GM23338 (cell line): ENCODE results near the gene SVIL. TPM values are rescaled to one million over a fixed set of nuclear protein-coding genes. Genes with fewer than 3 reads are reported as not detected.

Source experiments
- ATAC-seq: fragments of 200-7000 bp; cut with Tn5 transposase; 3 replicates; pipeline ENCODE4 v1.9.1; 2020
- DNase-seq: peaks from one replicate; pipeline ENCODE4 v3.0.0-alpha.2; 2015; ENCODE audit warnings: low spot score
- H2AFZ ChIP-seq: fragments of 200-600 bp; sonication (generic); 2 replicates; pipeline ENCODE4 v1.8.0; 2016; ENCODE audit warnings: antibody characterized with exemption, mild to moderate bottlenecking, moderate library complexity
- H3F3A ChIP-seq: fragments of 200-600 bp; sonication (generic); replicated peaks from 2 replicates; pipeline ENCODE4 v1.8.0; 2017; ENCODE audit warnings: antibody characterized with exemption, mixed run types, low read depth
- H3K27ac ChIP-seq: fragments of 200-600 bp; sonication (generic); 2 replicates; pipeline ENCODE4 v1.6.1; 2016; ENCODE audit warnings: low read depth
- H3K27me3 ChIP-seq: fragments of 200-600 bp; sonication (generic); 2 replicates; pipeline ENCODE4 v1.8.0; 2016; ENCODE audit warnings: mild to moderate bottlenecking, mixed run types, moderate library complexity; ENCODE audit not compliant: insufficient read depth
- H3K36me3 ChIP-seq: fragments of 200-600 bp; sonication (generic); 2 replicates; pipeline ENCODE4 v1.8.0; 2016; ENCODE audit warnings: mild to moderate bottlenecking; ENCODE audit not compliant: insufficient read depth
- H3K4me1 ChIP-seq: fragments of 200-600 bp; sonication (generic); 2 replicates; pipeline ENCODE4 v1.8.0; 2016; ENCODE audit warnings: mild to moderate bottlenecking, moderate library complexity; ENCODE audit not compliant: insufficient read depth
- H3K4me2 ChIP-seq: fragments of 200-600 bp; sonication (generic); 2 replicates; pipeline ENCODE4 v1.7.1; 2017; ENCODE audit warnings: mixed run types
- H3K4me3 ChIP-seq: fragments of 200-600 bp; sonication (generic); 2 replicates; pipeline ENCODE4 v1.6.1; 2016; ENCODE audit warnings: mixed run types
- H3K79me2 ChIP-seq: fragments of 200-600 bp; sonication (generic); replicated peaks from 2 replicates; pipeline ENCODE4 v1.8.0; 2017; ENCODE audit warnings: mild to moderate bottlenecking; ENCODE audit not compliant: insufficient read depth
- H3K9me2 ChIP-seq: fragments of 200-600 bp; sonication (generic); 2 replicates; pipeline ENCODE4 v1.8.0; 2017; ENCODE audit not compliant: insufficient read depth
- H4K20me1 ChIP-seq: fragments of 200-600 bp; sonication (generic); replicated peaks from 2 replicates; pipeline ENCODE4 v1.8.0; 2017; ENCODE audit warnings: mild to moderate bottlenecking; ENCODE audit not compliant: insufficient read depth
- H3K27ac Mint-ChIP-seq: 2 replicates; pipeline ENCODE4 v1.8.0; 2020; ENCODE audit warnings: inconsistent platforms, mild to moderate bottlenecking, moderate library complexity, mixed read lengths
- H3K27me3 Mint-ChIP-seq: 3 replicates; pipeline ENCODE4 v1.8.0; 2022; ENCODE audit warnings: low read depth, mild to moderate bottlenecking, moderate library complexity, mixed read lengths, inconsistent platforms; ENCODE audit not compliant: insufficient read depth, poor library complexity
- H3K36me3 Mint-ChIP-seq: 3 replicates; pipeline ENCODE4 v1.8.0; 2021; ENCODE audit warnings: low read depth, mild to moderate bottlenecking, inconsistent platforms, moderate library complexity, mixed read lengths
- H3K4me1 Mint-ChIP-seq: 3 replicates; pipeline ENCODE4 v1.8.0; 2020; ENCODE audit warnings: mild to moderate bottlenecking, inconsistent platforms, mixed read lengths
- H3K4me3 Mint-ChIP-seq: 3 replicates; pipeline ENCODE4 v1.8.0; 2021; ENCODE audit warnings: moderate library complexity, mild to moderate bottlenecking, inconsistent platforms, mixed read lengths
- H3K9me3 Mint-ChIP-seq: 3 replicates; pipeline ENCODE4 v1.8.0; 2020; ENCODE audit warnings: moderate library complexity, mild to moderate bottlenecking, inconsistent platforms, mixed read lengths
- JUNB ChIP-seq: IDR thresholded peaks from one replicate; pipeline ENCODE4 v1.6.1; 2016; ENCODE audit warnings: antibody characterized with exemption; ENCODE audit not compliant: unreplicated experiment
- POLR2AphosphoS5 ChIP-seq: IDR thresholded peaks from 2 replicates; pipeline ENCODE4 v1.6.1; 2016; ENCODE audit warnings: antibody characterized with exemption, low read depth
- STAT1 ChIP-seq: IDR thresholded peaks from one replicate; pipeline ENCODE4 v1.6.1; 2016; ENCODE audit warnings: antibody characterized with exemption; ENCODE audit not compliant: unreplicated experiment
- ZNF114 ChIP-seq: fragments of 250-450 bp; sonication (Bioruptor Pico); IDR thresholded peaks from 2 replicates; pipeline ENCODE4 v1.5.0; 2020; ENCODE audit warnings: mild to moderate bottlenecking, moderate library complexity
- polyA plus RNA-seq: library from polyadenylated mRNA; unstranded; fragments of >200 nt; fragmentation: Nextera tagmentation; extraction: Ambion mirVana; gene quantifications from 2 replicates; pipeline ENCODE4 v1.2.1, GENCODE V29; 2016
- total RNA-seq: library from RNA; depleted of rRNA; stranded (reverse); fragments of >200 nt; shearing (Covaris generic); gene quantifications from 2 replicates; pipeline ENCODE4 v1.2.3, GENCODE V29; 2014
- TF ChIP-seq, protein P1 (sequence below): IDR thresholded peaks from one replicate; pipeline ENCODE4 v1.6.1; 2018; ENCODE audit warnings: antibody characterized with exemption; ENCODE audit not compliant: unreplicated experiment
- TF ChIP-seq, protein P2 (sequence below), 2 experiments: fragments of 200-600 bp in 1 of 2; sonication (generic) in 1 of 2; conservative IDR thresholded peaks; 2 replicates each; pipeline versions ENCODE4 v1.5.1 to v1.6.1; 2016 to 2017; ENCODE audit warnings: antibody characterized with exemption in 2 of 2, low read depth in 2 of 2, mild to moderate bottlenecking in 2 of 2, moderate library complexity in 1 of 2
- TF ChIP-seq, protein P3 (sequence below): fragments of 250-450 bp; sonication (Bioruptor Pico); IDR thresholded peaks from 2 replicates; pipeline ENCODE4 v1.5.0; 2020; ENCODE audit warnings: mild to moderate bottlenecking, moderate library complexity

Gene SVIL
- total and polyA plus RNA-seq, 2 experiments from 2014 or later = 8.8 to 34.9 TPM

DNA sequence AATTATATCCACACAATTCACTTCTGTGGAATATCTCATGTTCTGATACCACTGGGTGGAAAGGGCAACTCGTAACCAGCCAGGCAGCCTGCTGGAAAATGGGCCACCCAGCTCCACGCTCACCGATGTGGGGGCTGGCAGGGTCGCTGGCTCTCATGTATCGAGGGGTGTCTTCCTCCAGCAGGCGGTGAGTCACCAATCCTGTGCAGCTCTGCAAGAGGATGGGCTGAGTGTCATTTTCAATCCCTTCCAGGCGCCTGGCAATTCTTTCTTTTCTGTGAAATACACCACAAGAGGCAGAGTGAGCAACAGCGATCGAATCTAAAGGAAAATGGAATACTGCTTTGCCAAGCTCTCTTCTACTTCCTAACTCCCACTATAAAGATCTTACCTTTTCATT lies 80.1 kb downstream of the SVIL start:
- H3K4me1 Mint-ChIP-seq = peaks cover 20% of the 10 kb centered on the region
- H4K20me1 ChIP-seq = 0 out of 2 replicates have a peak, but pooled peaks cover 3% of the 10 kb centered on the region
- H3K9me2 ChIP-seq = no peaks in the 10 kb centered on the region
- no peaks in the 10 kb centered on the region for H3F3A ChIP-seq
- no peak overlapping the region for H3K27ac Mint-ChIP-seq
- H3K36me3 ChIP-seq = no peaks in the 10 kb centered on the region
- H3K27me3 ChIP-seq = no peaks in the 10 kb centered on the region
- H3K27me3 Mint-ChIP-seq = peaks cover 2% of the 10 kb centered on the region
- H3K4me3 Mint-ChIP-seq = no peak overlapping the region
- no peak overlapping the region for H3K27ac ChIP-seq
- H3K4me2 ChIP-seq = no peak overlapping the region
- H3K4me3 ChIP-seq = no peak overlapping the region
- H3K36me3 Mint-ChIP-seq = peaks cover 18% of the 10 kb centered on the region
- TF ChIP-seq STAT1 (no peak), ZNF114 (no peak), JUNB (no peak), POLR2AphosphoS5 (no peak)
- TF ChIP-seq, protein P1, sequence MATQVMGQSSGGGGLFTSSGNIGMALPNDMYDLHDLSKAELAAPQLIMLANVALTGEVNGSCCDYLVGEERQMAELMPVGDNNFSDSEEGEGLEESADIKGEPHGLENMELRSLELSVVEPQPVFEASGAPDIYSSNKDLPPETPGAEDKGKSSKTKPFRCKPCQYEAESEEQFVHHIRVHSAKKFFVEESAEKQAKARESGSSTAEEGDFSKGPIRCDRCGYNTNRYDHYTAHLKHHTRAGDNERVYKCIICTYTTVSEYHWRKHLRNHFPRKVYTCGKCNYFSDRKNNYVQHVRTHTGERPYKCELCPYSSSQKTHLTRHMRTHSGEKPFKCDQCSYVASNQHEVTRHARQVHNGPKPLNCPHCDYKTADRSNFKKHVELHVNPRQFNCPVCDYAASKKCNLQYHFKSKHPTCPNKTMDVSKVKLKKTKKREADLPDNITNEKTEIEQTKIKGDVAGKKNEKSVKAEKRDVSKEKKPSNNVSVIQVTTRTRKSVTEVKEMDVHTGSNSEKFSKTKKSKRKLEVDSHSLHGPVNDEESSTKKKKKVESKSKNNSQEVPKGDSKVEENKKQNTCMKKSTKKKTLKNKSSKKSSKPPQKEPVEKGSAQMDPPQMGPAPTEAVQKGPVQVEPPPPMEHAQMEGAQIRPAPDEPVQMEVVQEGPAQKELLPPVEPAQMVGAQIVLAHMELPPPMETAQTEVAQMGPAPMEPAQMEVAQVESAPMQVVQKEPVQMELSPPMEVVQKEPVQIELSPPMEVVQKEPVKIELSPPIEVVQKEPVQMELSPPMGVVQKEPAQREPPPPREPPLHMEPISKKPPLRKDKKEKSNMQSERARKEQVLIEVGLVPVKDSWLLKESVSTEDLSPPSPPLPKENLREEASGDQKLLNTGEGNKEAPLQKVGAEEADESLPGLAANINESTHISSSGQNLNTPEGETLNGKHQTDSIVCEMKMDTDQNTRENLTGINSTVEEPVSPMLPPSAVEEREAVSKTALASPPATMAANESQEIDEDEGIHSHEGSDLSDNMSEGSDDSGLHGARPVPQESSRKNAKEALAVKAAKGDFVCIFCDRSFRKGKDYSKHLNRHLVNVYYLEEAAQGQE = no peak
- TF ChIP-seq, protein P2, sequence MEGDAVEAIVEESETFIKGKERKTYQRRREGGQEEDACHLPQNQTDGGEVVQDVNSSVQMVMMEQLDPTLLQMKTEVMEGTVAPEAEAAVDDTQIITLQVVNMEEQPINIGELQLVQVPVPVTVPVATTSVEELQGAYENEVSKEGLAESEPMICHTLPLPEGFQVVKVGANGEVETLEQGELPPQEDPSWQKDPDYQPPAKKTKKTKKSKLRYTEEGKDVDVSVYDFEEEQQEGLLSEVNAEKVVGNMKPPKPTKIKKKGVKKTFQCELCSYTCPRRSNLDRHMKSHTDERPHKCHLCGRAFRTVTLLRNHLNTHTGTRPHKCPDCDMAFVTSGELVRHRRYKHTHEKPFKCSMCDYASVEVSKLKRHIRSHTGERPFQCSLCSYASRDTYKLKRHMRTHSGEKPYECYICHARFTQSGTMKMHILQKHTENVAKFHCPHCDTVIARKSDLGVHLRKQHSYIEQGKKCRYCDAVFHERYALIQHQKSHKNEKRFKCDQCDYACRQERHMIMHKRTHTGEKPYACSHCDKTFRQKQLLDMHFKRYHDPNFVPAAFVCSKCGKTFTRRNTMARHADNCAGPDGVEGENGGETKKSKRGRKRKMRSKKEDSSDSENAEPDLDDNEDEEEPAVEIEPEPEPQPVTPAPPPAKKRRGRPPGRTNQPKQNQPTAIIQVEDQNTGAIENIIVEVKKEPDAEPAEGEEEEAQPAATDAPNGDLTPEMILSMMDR (conservative IDR thresholded peaks at IDR 0.05; ENCODE audit: low read depth in 2 of 2) = no peak
- TF ChIP-seq, protein P3, sequence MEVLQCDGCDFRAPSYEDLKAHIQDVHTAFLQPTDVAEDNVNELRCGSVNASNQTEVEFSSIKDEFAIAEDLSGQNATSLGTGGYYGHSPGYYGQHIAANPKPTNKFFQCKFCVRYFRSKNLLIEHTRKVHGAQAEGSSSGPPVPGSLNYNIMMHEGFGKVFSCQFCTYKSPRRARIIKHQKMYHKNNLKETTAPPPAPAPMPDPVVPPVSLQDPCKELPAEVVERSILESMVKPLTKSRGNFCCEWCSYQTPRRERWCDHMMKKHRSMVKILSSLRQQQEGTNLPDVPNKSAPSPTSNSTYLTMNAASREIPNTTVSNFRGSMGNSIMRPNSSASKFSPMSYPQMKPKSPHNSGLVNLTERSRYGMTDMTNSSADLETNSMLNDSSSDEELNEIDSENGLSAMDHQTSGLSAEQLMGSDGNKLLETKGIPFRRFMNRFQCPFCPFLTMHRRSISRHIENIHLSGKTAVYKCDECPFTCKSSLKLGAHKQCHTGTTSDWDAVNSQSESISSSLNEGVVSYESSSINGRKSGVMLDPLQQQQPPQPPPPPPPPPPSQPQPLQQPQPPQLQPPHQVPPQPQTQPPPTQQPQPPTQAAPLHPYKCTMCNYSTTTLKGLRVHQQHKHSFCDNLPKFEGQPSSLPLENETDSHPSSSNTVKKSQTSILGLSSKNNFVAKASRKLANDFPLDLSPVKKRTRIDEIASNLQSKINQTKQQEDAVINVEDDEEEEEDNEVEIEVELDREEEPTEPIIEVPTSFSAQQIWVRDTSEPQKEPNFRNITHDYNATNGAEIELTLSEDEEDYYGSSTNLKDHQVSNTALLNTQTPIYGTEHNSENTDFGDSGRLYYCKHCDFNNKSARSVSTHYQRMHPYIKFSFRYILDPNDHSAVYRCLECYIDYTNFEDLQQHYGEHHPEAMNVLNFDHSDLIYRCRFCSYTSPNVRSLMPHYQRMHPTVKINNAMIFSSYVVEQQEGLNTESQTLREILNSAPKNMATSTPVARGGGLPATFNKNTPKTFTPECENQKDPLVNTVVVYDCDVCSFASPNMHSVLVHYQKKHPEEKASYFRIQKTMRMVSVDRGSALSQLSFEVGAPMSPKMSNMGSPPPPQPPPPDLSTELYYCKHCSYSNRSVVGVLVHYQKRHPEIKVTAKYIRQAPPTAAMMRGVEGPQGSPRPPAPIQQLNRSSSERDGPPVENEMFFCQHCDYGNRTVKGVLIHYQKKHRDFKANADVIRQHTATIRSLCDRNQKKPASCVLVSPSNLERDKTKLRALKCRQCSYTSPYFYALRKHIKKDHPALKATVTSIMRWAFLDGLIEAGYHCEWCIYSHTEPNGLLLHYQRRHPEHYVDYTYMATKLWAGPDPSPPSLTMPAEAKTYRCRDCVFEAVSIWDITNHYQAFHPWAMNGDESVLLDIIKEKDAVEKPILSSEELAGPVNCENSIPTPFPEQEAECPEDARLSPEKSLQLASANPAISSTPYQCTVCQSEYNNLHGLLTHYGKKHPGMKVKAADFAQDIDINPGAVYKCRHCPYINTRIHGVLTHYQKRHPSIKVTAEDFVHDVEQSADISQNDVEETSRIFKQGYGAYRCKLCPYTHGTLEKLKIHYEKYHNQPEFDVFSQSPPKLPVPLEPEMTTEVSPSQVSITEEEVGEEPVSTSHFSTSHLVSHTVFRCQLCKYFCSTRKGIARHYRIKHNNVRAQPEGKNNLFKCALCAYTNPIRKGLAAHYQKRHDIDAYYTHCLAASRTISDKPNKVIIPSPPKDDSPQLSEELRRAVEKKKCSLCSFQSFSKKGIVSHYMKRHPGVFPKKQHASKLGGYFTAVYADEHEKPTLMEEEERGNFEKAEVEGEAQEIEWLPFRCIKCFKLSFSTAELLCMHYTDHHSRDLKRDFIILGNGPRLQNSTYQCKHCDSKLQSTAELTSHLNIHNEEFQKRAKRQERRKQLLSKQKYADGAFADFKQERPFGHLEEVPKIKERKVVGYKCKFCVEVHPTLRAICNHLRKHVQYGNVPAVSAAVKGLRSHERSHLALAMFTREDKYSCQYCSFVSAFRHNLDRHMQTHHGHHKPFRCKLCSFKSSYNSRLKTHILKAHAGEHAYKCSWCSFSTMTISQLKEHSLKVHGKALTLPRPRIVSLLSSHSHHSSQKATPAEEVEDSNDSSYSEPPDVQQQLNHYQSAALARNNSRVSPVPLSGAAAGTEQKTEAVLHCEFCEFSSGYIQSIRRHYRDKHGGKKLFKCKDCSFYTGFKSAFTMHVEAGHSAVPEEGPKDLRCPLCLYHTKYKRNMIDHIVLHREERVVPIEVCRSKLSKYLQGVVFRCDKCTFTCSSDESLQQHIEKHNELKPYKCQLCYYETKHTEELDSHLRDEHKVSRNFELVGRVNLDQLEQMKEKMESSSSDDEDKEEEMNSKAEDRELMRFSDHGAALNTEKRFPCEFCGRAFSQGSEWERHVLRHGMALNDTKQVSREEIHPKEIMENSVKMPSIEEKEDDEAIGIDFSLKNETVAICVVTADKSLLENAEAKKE = no peak
- no peak overlapping the region for H2AFZ ChIP-seq
- DNase-seq = peak; percentile 49
- H3K4me1 ChIP-seq = no peaks in the 10 kb centered on the region
- peak; percentile 39 for ATAC-seq
- no peaks in the 10 kb centered on the region for H3K79me2 ChIP-seq
- no peaks in the 10 kb centered on the region for H3K9me3 Mint-ChIP-seq
